Activated T-helper 1 cell treated with anti-CD3 and anti-CD28 coated beads, Interleukin-12 subunit alpha, Interleukin-12 subunit beta, Interleukin-2, Interleukin-4 antibody, amounts not matched to agents 30 ng/mL and 10 ng/mL and 1 ng/mL, durations not matched to agents 14 hours and 24 hours and 36 hours (primary cell): ENCODE results near the gene CDH4. TPM values are rescaled to one million over a fixed set of nuclear protein-coding genes. Genes with fewer than 3 reads are reported as not detected.
"Not testable (repeated sequence)": the region's sequence is repeated elsewhere in the genome, so short reads cannot be mapped to it uniquely, and the experiment has no call there.

Experiments
- DNase-seq: peaks from one replicate; pipeline ENCODE4 v3.0.0; 2021; ENCODE audit warnings: low spot score
- H3K27ac Mint-ChIP-seq: one replicate; pipeline ENCODE4 v1.8.0; 2021; ENCODE audit warnings: mild to moderate bottlenecking, mixed read lengths
- H3K27me3 Mint-ChIP-seq: one replicate; pipeline ENCODE4 v1.8.0; 2022; ENCODE audit warnings: mild to moderate bottlenecking, moderate library complexity, mixed read lengths; ENCODE audit not compliant: insufficient read depth
- H3K36me3 Mint-ChIP-seq: one replicate; pipeline ENCODE4 v1.8.0; 2021; ENCODE audit warnings: low read depth, mixed read lengths
- H3K4me1 Mint-ChIP-seq: one replicate; pipeline ENCODE4 v1.8.0; 2021; ENCODE audit warnings: low read depth, mixed read lengths
- H3K4me3 Mint-ChIP-seq: one replicate; pipeline ENCODE4 v1.8.0; 2021; ENCODE audit warnings: mild to moderate bottlenecking, moderate library complexity, mixed read lengths
- H3K9me3 Mint-ChIP-seq: one replicate; pipeline ENCODE4 v1.8.0; 2021; ENCODE audit warnings: mixed read lengths
- intact Hi-C: fragments of 100-400 bp; cut with micrococcal nuclease; formaldehyde crosslinking; loops from one replicate; pipeline ENCODE4 v1.15.1; 2024
- total RNA-seq: library from RNA; stranded (reverse); gene quantifications from 2 replicates; pipeline ENCODE4 v1.2.3, GENCODE V29; 2022

The CDH4 gene
- total RNA-seq, 1 donor from 2014 or later: not detected

- intact Hi-C loops: no loop called here
- Mint-ChIP-seq H3K27ac (no peak overlapping the region), H3K9me3 (no peaks in the 10 kb centered on the region), H3K4me1 (no peaks in the 10 kb centered on the region), H3K27me3 (no peaks in the 10 kb centered on the region), H3K4me3 (no peak overlapping the region), H3K36me3 (no peaks in the 10 kb centered on the region)
- DNase-seq: no peak
These were observed 172.1 kb downstream of the CDH4 start for GRCh38 chr20:61424011-61424627.

- intact Hi-C loops: no loop called here
- Mint-ChIP-seq H3K4me1 (no peaks in the 10 kb centered on the region), H3K36me3 (no peaks in the 10 kb centered on the region)
These were observed 172.8 kb downstream of the CDH4 start for GRCh38 chr20:61424628-61425420.

DNA sequence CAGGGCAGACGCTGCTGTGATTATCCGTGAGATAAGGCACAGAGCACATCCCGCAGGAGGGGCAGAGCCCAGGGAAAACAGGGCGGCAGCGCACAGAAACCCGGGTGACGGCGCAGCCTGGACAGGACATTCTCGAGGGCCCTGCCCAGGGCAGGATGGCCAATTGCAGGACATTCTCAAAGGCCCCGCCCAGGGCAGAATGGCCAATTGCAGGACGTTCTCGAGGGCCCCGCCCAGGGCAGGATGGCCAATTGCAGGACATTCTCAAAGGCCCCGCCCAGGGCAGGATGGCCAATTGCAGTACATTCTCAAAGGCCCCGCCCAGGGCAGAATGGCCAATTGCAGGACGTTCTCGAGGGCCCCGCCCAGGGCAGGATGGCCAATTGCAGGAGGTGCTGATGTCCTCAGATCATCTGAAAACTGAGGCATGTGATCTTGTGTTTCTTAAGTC lies 173.5 kb downstream of the CDH4 start:
- H3K4me3 Mint-ChIP-seq, H3K36me3 Mint-ChIP-seq, H3K9me3 Mint-ChIP-seq, DNase-seq, intact Hi-C loops, H3K27me3 Mint-ChIP-seq, H3K27ac Mint-ChIP-seq, H3K4me1 Mint-ChIP-seq: not testable (repeated sequence)

More at GRCh38 chr20:61424628-61425420, 172.8 kb downstream of the CDH4 start:
- DNase-seq: no peak
- Mint-ChIP-seq H3K9me3 (no peaks in the 10 kb centered on the region), H3K27ac (no peak overlapping the region), H3K27me3 (no peaks in the 10 kb centered on the region), H3K4me3 (no peak overlapping the region)

GRCh38 chr20:61426352-61426751 lies 174.3 kb downstream of the CDH4 start:
- intact Hi-C loops: no loop called here
- no peak for DNase-seq
- H3K4me3 Mint-ChIP-seq: no peak overlapping the region
- H3K27me3 Mint-ChIP-seq: no peaks in the 10 kb centered on the region
- no peak overlapping the region for H3K27ac Mint-ChIP-seq
- H3K9me3 Mint-ChIP-seq: no peaks in the 10 kb centered on the region
- no peaks in the 10 kb centered on the region for H3K4me1 Mint-ChIP-seq
- H3K36me3 Mint-ChIP-seq: no peaks in the 10 kb centered on the region

GRCh38 chr20:61429458-61430227 lies 177.6 kb downstream of the CDH4 start:
- no peak overlapping the region for H3K27ac Mint-ChIP-seq
- peaks cover 2% of the 10 kb centered on the region for H3K27me3 Mint-ChIP-seq
- no peaks in the 10 kb centered on the region for H3K9me3 Mint-ChIP-seq
- H3K4me1 Mint-ChIP-seq: no peaks in the 10 kb centered on the region
- intact Hi-C loops: no loop called here
- DNase-seq: no peak
- H3K4me3 Mint-ChIP-seq: no peak overlapping the region
- H3K36me3 Mint-ChIP-seq: no peaks in the 10 kb centered on the region

- Mint-ChIP-seq H3K4me1 (no peaks in the 10 kb centered on the region), H3K4me3 (no peak overlapping the region), H3K9me3 (no peaks in the 10 kb centered on the region), H3K36me3 (no peaks in the 10 kb centered on the region), H3K27ac (no peak overlapping the region), H3K27me3 (peaks cover 2% of the 10 kb centered on the region)
- DNase-seq: no peak
- intact Hi-C loops: no loop called here
These were observed 178.2 kb downstream of the CDH4 start for GRCh38 chr20:61430228-61430624.

GRCh38 chr20:61433176-61433575 lies 181.1 kb downstream of the CDH4 start:
- Mint-ChIP-seq H3K36me3 (no peaks in the 10 kb centered on the region), H3K4me3 (no peak overlapping the region), H3K27me3 (peaks cover 2% of the 10 kb centered on the region), H3K9me3 (peaks cover 5% of the 10 kb centered on the region), H3K4me1 (no peaks in the 10 kb centered on the region), H3K27ac (no peak overlapping the region)
- intact Hi-C loops: no loop called here
- no peak for DNase-seq

GRCh38 chr20:61433816-61434215 lies 181.8 kb downstream of the CDH4 start:
- intact Hi-C loops: no loop called here
- no peak overlapping the region for H3K4me3 Mint-ChIP-seq
- H3K4me1 Mint-ChIP-seq: no peaks in the 10 kb centered on the region
- peaks cover 2% of the 10 kb centered on the region for H3K27me3 Mint-ChIP-seq
- H3K27ac Mint-ChIP-seq: no peak overlapping the region
- peaks cover 5% of the 10 kb centered on the region for H3K9me3 Mint-ChIP-seq
- DNase-seq: no peak
- no peaks in the 10 kb centered on the region for H3K36me3 Mint-ChIP-seq

DNA sequence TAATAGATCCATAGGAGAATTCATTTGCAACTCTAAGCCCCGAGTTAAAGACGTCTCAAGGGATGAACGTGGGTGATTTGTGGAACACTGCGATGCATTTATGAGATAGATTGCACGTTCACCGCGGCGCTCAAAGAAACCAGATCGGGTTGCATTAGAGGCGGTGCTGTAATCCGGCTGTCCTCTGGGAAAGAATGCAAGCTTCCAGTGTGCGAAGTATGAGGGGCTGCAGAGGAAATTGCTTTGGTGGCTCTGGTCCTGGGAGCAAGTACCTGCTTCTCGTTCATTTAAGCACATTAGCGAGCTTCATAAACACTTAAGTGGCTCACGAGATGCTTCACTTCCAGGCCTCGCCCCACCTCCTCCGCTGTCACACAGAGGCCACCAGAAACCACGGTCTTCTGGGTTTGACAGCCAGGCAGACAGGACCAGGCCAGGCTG lies 182.3 kb downstream of the CDH4 start:
- no peaks in the 10 kb centered on the region for H3K4me1 Mint-ChIP-seq
- intact Hi-C loops: no loop called here
- H3K4me3 Mint-ChIP-seq: no peak overlapping the region
- H3K36me3 Mint-ChIP-seq: no peaks in the 10 kb centered on the region
- no peak overlapping the region for H3K27ac Mint-ChIP-seq
- DNase-seq: no peak
- peaks cover 5% of the 10 kb centered on the region for H3K9me3 Mint-ChIP-seq
- H3K27me3 Mint-ChIP-seq: peaks cover 2% of the 10 kb centered on the region

- Mint-ChIP-seq H3K27ac (no peak overlapping the region), H3K36me3 (no peaks in the 10 kb centered on the region), H3K27me3 (peaks cover 2% of the 10 kb centered on the region), H3K4me1 (no peaks in the 10 kb centered on the region), H3K4me3 (no peak overlapping the region), H3K9me3 (peaks cover 5% of the 10 kb centered on the region)
- no peak for DNase-seq
- intact Hi-C loops: no loop called here
These were observed 183.2 kb downstream of the CDH4 start for GRCh38 chr20:61435184-61435822.

DNA sequence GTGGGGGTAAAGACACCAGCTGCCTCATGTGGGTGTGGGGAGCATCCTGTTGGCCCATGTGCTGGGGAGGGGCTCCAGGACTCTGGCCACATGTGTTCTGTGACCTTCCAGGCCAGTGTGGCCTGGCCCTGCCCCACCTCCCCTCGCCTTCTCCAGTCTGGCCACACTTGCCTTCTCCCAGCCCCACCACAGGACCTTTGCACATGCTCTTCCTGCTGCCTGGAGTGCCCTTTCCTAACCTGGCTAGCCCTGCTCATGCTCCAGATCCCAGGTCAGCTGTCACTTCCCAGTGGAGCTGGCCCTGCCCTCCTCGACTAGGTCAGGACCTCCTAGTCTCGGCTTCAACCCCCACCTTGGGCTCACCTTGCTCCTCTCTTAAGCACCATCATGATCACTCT lies 183.8 kb downstream of the CDH4 start:
- intact Hi-C loops: no loop called here
- H3K4me3 Mint-ChIP-seq: no peak overlapping the region
- H3K36me3 Mint-ChIP-seq: no peaks in the 10 kb centered on the region
- peaks cover 5% of the 10 kb centered on the region for H3K9me3 Mint-ChIP-seq
- H3K27me3 Mint-ChIP-seq: peaks cover 2% of the 10 kb centered on the region
- H3K4me1 Mint-ChIP-seq: no peaks in the 10 kb centered on the region
- no peak for DNase-seq
- H3K27ac Mint-ChIP-seq: no peak overlapping the region

- peaks cover 2% of the 10 kb centered on the region for H3K27me3 Mint-ChIP-seq
- no peak overlapping the region for H3K4me3 Mint-ChIP-seq
- peaks cover 5% of the 10 kb centered on the region for H3K9me3 Mint-ChIP-seq
- intact Hi-C loops: no loop called here
- H3K27ac Mint-ChIP-seq: no peak overlapping the region
- DNase-seq: no peak
- H3K4me1 Mint-ChIP-seq: no peaks in the 10 kb centered on the region
- no peaks in the 10 kb centered on the region for H3K36me3 Mint-ChIP-seq
These were observed 184.2 kb downstream of the CDH4 start for GRCh38 chr20:61436283-61436666.
